Esophagus squamous epithelium (tissue), 4 donors: ENCODE measurements around the gene TRIM39.

Experiments
- CTCF ChIP-seq, 6 experiments: fragments of 450-650 bp in 4 of 6; fragments of 200-600 bp in 2 of 6; sonication (generic) in 2 of 6; IDR thresholded peaks; one replicate each; pipeline ENCODE4 v1.5.1; 2016 to 2019; ENCODE audit warnings: antibody characterized with exemption in 6 of 6, mild to moderate bottlenecking in 4 of 6, moderate library complexity in 4 of 6
- POLR2A ChIP-seq, 4 donors: fragments of 450-650 bp; IDR thresholded peaks; one replicate each; pipeline ENCODE4 v1.6.1; 2017; ENCODE audit warnings: antibody characterized with exemption in 4 of 4, mild to moderate bottlenecking in 4 of 4, moderate library complexity in 3 of 4

DNA sequence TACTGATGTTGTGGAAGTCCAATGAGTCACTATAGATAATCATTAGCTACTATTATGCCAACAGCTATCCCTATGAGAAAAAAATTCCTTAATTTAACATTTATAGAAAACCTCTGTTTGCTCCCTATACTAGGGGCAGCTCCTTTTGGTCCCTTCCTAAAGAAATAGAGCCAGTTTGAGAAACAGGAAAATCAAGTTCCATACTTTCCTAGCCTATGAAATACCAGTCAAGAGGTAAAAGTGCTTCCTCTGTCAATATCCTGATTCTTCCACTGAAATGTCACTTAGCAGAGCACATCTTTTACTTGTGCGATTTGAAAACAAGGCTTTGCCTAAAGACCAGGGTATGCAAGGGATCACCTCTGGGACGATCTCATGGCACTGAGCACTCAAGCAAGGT is 14.5 kb upstream of the TRIM39 start:
- TF ChIP-seq CTCF (IDR thresholded peaks at IDR 0.05), result no peak
- TF ChIP-seq POLR2A (IDR thresholded peaks at IDR 0.05), result no peak
